Caco-2 (cell line): ENCODE results near the gene STEAP3. TPM values are rescaled to one million over a fixed set of nuclear protein-coding genes. Genes with fewer than 3 reads are reported as not detected.

Experiments
- BruUV-seq: library from RNA; stranded (reverse); fragments of 400-500 nt; replicated peaks from 2 replicates; lab custom pipeline; 2021; lab: Mats Ljungman, UMichigan
- CTCF ChIA-PET: fragments of 300-600 bp; sonication (Branson Sonifier 250); formaldehyde crosslinking; loops from one replicate; lab custom pipeline; 2022; ENCODE audit warnings: antibody characterized with exemption; lab: Charles Lee
- POLR2A ChIA-PET: fragments of 300-600 bp; sonication (Branson Sonifier 250); formaldehyde crosslinking; loops from one replicate; lab custom pipeline; 2022; ENCODE audit warnings: antibody characterized with exemption; lab: Charles Lee
- DNase-seq, 2 experiments: peaks; one replicate each; pipeline versions ENCODE4 v3.0.0 to v3.0.0-alpha.2; 2020 to 2022
- H3K27me3 ChIP-seq: replicated peaks from 2 replicates; pipeline ENCODE4 v1.6.0; 2011; ENCODE audit warnings: low read length; ENCODE audit not compliant: control insufficient read depth, insufficient read depth
- H3K36me3 ChIP-seq: 2 replicates; pipeline ENCODE4 v1.5.1; 2011; ENCODE audit warnings: low read length; ENCODE audit not compliant: control insufficient read depth, insufficient read depth
- H3K4me1 ChIP-seq: fragments of 250-450 bp; sonication (Bioruptor Pico); 2 replicates; pipeline ENCODE4 v1.5.1; 2020; ENCODE audit warnings: mild to moderate bottlenecking
- H3K4me3 ChIP-seq: 2 replicates; pipeline ENCODE4 v1.5.1; 2011; ENCODE audit warnings: low read depth, mild to moderate bottlenecking, control low read depth, low read length
- H3K9me3 ChIP-seq: fragments of 250-450 bp; sonication (Bioruptor Pico); 2 replicates; pipeline ENCODE4 v1.5.1; 2020; ENCODE audit warnings: mild to moderate bottlenecking, moderate library complexity
- H3K27ac Mint-ChIP-seq: one replicate; pipeline ENCODE4 v1.8.0; 2022; ENCODE audit warnings: mixed read lengths; ENCODE audit not compliant: unreplicated experiment
- H3K27me3 Mint-ChIP-seq: one replicate; pipeline ENCODE4 v1.8.0; 2022; ENCODE audit warnings: mixed read lengths; ENCODE audit not compliant: insufficient read depth, unreplicated experiment
- H3K36me3 Mint-ChIP-seq: one replicate; pipeline ENCODE4 v1.8.0; 2022; ENCODE audit warnings: mild to moderate bottlenecking, mixed read lengths; ENCODE audit not compliant: insufficient read depth, unreplicated experiment
- H3K4me1 Mint-ChIP-seq: one replicate; pipeline ENCODE4 v1.8.0; 2022; ENCODE audit warnings: low read depth, mixed read lengths; ENCODE audit not compliant: unreplicated experiment
- H3K4me3 Mint-ChIP-seq: one replicate; pipeline ENCODE4 v1.8.0; 2022; ENCODE audit warnings: mild to moderate bottlenecking, moderate library complexity, mixed read lengths; ENCODE audit not compliant: unreplicated experiment
- H3K9me3 Mint-ChIP-seq: one replicate; pipeline ENCODE4 v1.8.0; 2022; ENCODE audit warnings: mixed read lengths; ENCODE audit not compliant: unreplicated experiment
- intact Hi-C: fragments of 100-400 bp; cut with micrococcal nuclease; formaldehyde crosslinking; loops from one replicate; pipeline ENCODE4 v1.10.0; 2022; ENCODE audit not compliant: unreplicated experiment
- total RNA-seq: library from RNA; stranded (reverse); gene quantifications from 2 replicates; pipeline ENCODE4 v1.2.3, GENCODE V29; 2022
- TF ChIP-seq, protein P1 (sequence below), 2 experiments: fragments of 200-600 bp in 1 of 2; IDR thresholded peaks; 1 replicate in 1 of 2; 2 replicates in 1 of 2; pipeline versions ENCODE4 v1.5.1 to v1.8.0; 2011 to 2022; ENCODE audit warnings: antibody characterized with exemption in 1 of 2, control low read depth in 1 of 2, inconsistent platforms in 1 of 2, low read depth in 1 of 2, low read length in 1 of 2, mild to moderate bottlenecking in 1 of 2, moderate library complexity in 1 of 2; ENCODE audit not compliant: insufficient read depth in 1 of 2, severe bottlenecking in 1 of 2, unreplicated experiment in 1 of 2

Gene STEAP3
- total RNA-seq, 1 experiment from 2014 or later: 20.4 TPM

DNA sequence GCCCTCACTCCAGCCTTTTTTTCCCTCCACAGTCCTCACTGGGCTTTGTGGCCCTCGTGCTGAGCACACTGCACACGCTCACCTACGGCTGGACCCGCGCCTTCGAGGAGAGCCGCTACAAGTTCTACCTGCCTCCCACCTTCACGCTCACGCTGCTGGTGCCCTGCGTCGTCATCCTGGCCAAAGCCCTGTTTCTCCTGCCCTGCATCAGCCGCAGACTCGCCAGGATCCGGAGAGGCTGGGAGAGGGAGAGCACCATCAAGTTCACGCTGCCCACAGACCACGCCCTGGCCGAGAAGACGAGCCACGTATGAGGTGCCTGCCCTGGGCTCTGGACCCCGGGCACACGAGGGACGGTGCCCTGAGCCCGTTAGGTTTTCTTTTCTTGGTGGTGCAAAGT lies 39.4 kb downstream of the STEAP3 start:
- TF ChIP-seq, protein P1, sequence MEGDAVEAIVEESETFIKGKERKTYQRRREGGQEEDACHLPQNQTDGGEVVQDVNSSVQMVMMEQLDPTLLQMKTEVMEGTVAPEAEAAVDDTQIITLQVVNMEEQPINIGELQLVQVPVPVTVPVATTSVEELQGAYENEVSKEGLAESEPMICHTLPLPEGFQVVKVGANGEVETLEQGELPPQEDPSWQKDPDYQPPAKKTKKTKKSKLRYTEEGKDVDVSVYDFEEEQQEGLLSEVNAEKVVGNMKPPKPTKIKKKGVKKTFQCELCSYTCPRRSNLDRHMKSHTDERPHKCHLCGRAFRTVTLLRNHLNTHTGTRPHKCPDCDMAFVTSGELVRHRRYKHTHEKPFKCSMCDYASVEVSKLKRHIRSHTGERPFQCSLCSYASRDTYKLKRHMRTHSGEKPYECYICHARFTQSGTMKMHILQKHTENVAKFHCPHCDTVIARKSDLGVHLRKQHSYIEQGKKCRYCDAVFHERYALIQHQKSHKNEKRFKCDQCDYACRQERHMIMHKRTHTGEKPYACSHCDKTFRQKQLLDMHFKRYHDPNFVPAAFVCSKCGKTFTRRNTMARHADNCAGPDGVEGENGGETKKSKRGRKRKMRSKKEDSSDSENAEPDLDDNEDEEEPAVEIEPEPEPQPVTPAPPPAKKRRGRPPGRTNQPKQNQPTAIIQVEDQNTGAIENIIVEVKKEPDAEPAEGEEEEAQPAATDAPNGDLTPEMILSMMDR (IDR thresholded peaks at IDR 0.05; ENCODE audit: insufficient read depth in 1 of 2, low read depth in 1 of 2, low read length in 1 of 2, severe bottlenecking in 1 of 2, unreplicated experiment in 1 of 2): no peak
- H3K9me3 ChIP-seq: no peaks in the 10 kb centered on the region
- Mint-ChIP-seq H3K27ac (no peak overlapping the region), H3K4me3 (no peak overlapping the region), H3K4me1 (peaks cover 10% of the 10 kb centered on the region), H3K27me3 (no peaks in the 10 kb centered on the region), H3K36me3 (peaks cover 3% of the 10 kb centered on the region), H3K9me3 (no peaks in the 10 kb centered on the region)
- peaks cover 18% of the 10 kb centered on the region for H3K4me1 ChIP-seq
- POLR2A ChIA-PET: no interaction called here
- intact Hi-C loops: no loop called here
- H3K36me3 ChIP-seq: peaks cover 2% of the 10 kb centered on the region; the same call in 1 of the 2 replicates
- no peaks in the 10 kb centered on the region for H3K27me3 ChIP-seq
- DNase-seq: no peak
- CTCF ChIA-PET: no interaction called here
- no peak overlapping the region for H3K4me3 ChIP-seq
- BruUV-seq: no TSS peak

DNA sequence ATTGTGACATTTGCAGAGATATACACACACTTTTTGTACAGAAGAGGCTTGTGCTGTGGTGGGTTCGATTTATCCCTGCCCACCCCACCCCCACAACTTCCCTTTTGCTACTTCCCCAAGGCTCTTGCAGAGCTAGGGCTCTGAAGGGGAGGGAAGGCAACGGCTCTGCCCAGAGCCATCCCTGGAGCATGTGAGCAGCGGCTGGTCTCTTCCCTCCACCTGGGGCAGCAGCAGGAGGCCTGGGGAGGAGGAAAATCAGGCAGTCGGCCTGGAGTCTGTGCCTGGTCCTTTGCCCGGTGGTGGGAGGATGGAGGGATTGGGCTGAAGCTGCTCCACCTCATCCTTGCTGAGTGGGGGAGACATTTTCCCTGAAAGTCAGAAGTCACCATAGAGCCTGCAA lies 40.0 kb downstream of the STEAP3 start:
- Mint-ChIP-seq H3K4me1 (peaks cover 9% of the 10 kb centered on the region), H3K9me3 (no peaks in the 10 kb centered on the region), H3K4me3 (no peak overlapping the region), H3K36me3 (no peaks in the 10 kb centered on the region), H3K27me3 (no peaks in the 10 kb centered on the region), H3K27ac (no peak overlapping the region)
- Histone ChIP-seq H3K4me1 (peaks cover 13% of the 10 kb centered on the region), H3K27me3 (no peaks in the 10 kb centered on the region), H3K9me3 (no peaks in the 10 kb centered on the region), H3K4me3 (no peak overlapping the region), H3K36me3 (peaks cover 2% of the 10 kb centered on the region; the same call in 1 of the 2 replicates)
- ChIA-PET POLR2A (no interaction called here), CTCF (interaction anchor here (1.4 kb wide), 1 partner anchor 30 kb away, joined by 4 read pairs; no protein-coding TSS in a partner anchor)
- DNase-seq: no peak
- no TSS peak for BruUV-seq
- intact Hi-C loops: loop anchor here (2.0 kb wide), 1 partner anchor 27 kb away; no protein-coding TSS in a partner anchor
- TF ChIP-seq, protein P1 (IDR thresholded peaks at IDR 0.05; ENCODE audit: insufficient read depth in 1 of 2, low read depth in 1 of 2, low read length in 1 of 2, severe bottlenecking in 1 of 2, unreplicated experiment in 1 of 2): no peak

DNA sequence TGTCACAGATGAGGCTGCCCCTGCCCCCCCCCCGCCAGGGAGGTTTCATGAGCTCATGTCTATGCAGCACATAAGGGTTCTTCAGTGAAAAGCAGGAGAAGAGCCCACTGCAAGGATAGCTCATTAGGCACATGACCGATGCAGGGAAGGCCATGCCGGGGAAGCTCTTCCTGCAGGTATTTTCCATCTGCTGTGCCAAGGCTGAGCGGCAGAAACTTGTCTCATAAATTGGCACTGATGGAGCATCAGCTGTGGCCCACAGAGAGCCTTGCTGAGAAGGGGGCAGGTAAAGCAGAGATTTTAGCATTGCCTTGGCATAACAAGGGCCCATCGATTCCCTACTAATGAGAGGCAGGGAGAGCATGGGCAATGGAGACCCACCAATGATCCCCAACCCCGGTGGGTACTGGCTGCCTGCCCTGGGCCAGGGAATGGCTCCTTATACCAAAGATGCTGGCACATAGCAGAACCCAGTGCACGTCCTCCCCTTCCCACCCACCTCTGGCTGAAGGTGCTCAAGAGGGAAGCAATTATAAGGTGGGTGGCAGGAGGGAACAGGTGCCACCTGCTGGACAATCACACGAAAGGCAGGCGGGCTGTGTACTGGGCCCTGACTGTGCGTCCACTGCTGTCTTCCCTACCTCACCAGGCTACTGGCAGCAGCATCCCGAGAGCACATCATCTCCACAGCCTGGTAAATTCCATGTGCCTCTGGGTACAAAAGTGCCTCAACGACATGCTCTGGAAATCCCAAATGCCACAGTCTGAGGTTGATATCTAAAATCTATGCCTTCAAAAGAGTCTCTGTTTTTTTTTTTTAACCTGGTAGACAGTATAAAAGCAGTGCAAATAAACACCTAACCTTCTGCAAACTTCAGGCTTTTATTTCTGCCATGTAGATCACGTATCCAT lies 41.4 kb downstream of the STEAP3 start:
- H3K27ac Mint-ChIP-seq: no peak overlapping the region
- no peaks in the 10 kb centered on the region for H3K9me3 Mint-ChIP-seq
- Histone ChIP-seq H3K4me1 (no peaks in the 10 kb centered on the region), H3K9me3 (no peaks in the 10 kb centered on the region), H3K36me3 (no peaks in the 10 kb centered on the region), H3K27me3 (no peaks in the 10 kb centered on the region), H3K4me3 (no peak overlapping the region)
- POLR2A ChIA-PET: interaction anchor here (0.6 kb wide), 1 partner anchor 1122 kb away, joined by 5 read pairs; no protein-coding TSS in a partner anchor
- BruUV-seq: no TSS peak
- no peaks in the 10 kb centered on the region for H3K36me3 Mint-ChIP-seq
- CTCF ChIA-PET: interaction anchor here (1.4 kb wide), 1 partner anchor 31 kb away, joined by 4 read pairs; no protein-coding TSS in a partner anchor
- no peaks in the 10 kb centered on the region for H3K27me3 Mint-ChIP-seq
- intact Hi-C loops: loop anchor here (1.0 to 2.0 kb wide), 5 partner anchors 26 to 384 kb away; no protein-coding TSS in a partner anchor
- H3K4me3 Mint-ChIP-seq: no peak overlapping the region
- H3K4me1 Mint-ChIP-seq: peaks cover 9% of the 10 kb centered on the region
- DNase-seq: peak; percentile 64 to 77
- TF ChIP-seq, protein P1 (IDR thresholded peaks at IDR 0.05; ENCODE audit: insufficient read depth in 1 of 2, low read depth in 1 of 2, low read length in 1 of 2, severe bottlenecking in 1 of 2, unreplicated experiment in 1 of 2): peak; percentile 92 to 93
